ENCODE measurements around the gene EXOC4. TPM values are rescaled to one million over a fixed set of nuclear protein-coding genes. Genes with fewer than 3 reads are reported as not detected.
A peak's percentile ranks its signal among the peaks of the same experiment; 100 is the strongest.

Gene EXOC4
- total and polyA plus RNA-seq, 2 experiments from 2014 or later = 23.9 to 51.7 TPM

- Histone ChIP-seq H3F3A (ENCODE audit: insufficient read depth) (no peaks in the 10 kb centered on the region), H3K4me1 (ENCODE audit: insufficient read depth) (no peaks in the 10 kb centered on the region), H3K79me2 (ENCODE audit: insufficient read depth) (no peaks in the 10 kb centered on the region), H3K9me3 (ENCODE audit: low read depth) (no peaks in the 10 kb centered on the region), H3K9me2 (ENCODE audit: insufficient read depth) (no peaks in the 10 kb centered on the region), H3K36me3 (ENCODE audit: low read depth) (no peaks in the 10 kb centered on the region), H3K4me2 (ENCODE audit: unreplicated experiment) (no peak overlapping the region), H3K27me3 (replicated peaks; ENCODE audit: insufficient read depth) (no peaks in the 10 kb centered on the region), H4K20me1 (ENCODE audit: insufficient read depth) (no peaks in the 10 kb centered on the region), H2AFZ (no peak overlapping the region), H3K9ac (no peak overlapping the region), H3K27ac (no peak overlapping the region), H3K4me3 (no peak overlapping the region)
- TF ChIP-seq EZH2phosphoT487 (IDR thresholded peaks at IDR 0.05; ENCODE audit: insufficient read depth, low read depth) = no peak
- no peak for TF ChIP-seq EZH2 (IDR thresholded peaks at IDR 0.05; ENCODE audit: insufficient read depth, poor library complexity, severe bottlenecking)
- no peak for DNase-seq
- in situ Hi-C loops (cut with MboI) = loop anchor here (25.0 kb wide), 1 partner anchor 525 kb away; no protein-coding TSS in a partner anchor
- WGBS, 2 experiments (ENCODE audit: low coverage in 1 of 2, low lambda C conversion rate in 2 of 2, missing lambda C conversion rate in 2 of 2) = 35 to 44% methylated on average over 3 of the region's 3 CpGs
Measured at GRCh38 chr7:133237545-133237944, 15.3 kb upstream of the EXOC4 start.

GRCh38 chr7:133240302-133240701, 12.6 kb upstream of the EXOC4 start:
- in situ Hi-C loops (cut with MboI) = loop anchor here (25.0 kb wide), 1 partner anchor 528 kb away; no protein-coding TSS in a partner anchor
- no peaks in the 10 kb centered on the region for H3K27me3 ChIP-seq (replicated peaks; ENCODE audit: insufficient read depth)
- H4K20me1 ChIP-seq (ENCODE audit: insufficient read depth) = no peaks in the 10 kb centered on the region
- H3K4me1 ChIP-seq (ENCODE audit: insufficient read depth) = no peaks in the 10 kb centered on the region
- DNase-seq = no peak
- H2AFZ ChIP-seq = no peak overlapping the region
- H3K4me2 ChIP-seq (ENCODE audit: unreplicated experiment) = no peak overlapping the region
- no peaks in the 10 kb centered on the region for H3K79me2 ChIP-seq (ENCODE audit: insufficient read depth)
- no peaks in the 10 kb centered on the region for H3F3A ChIP-seq (ENCODE audit: insufficient read depth)
- no peaks in the 10 kb centered on the region for H3K9me3 ChIP-seq (ENCODE audit: low read depth)
- H3K9ac ChIP-seq = no peak overlapping the region
- 39 to 42% methylated on average over 3 of the region's 3 CpGs for WGBS, 2 experiments (ENCODE audit: low coverage in 1 of 2, low lambda C conversion rate in 2 of 2, missing lambda C conversion rate in 2 of 2)
- no peaks in the 10 kb centered on the region for H3K9me2 ChIP-seq (ENCODE audit: insufficient read depth)
- H3K4me3 ChIP-seq = no peak overlapping the region
- no peaks in the 10 kb centered on the region for H3K36me3 ChIP-seq (ENCODE audit: low read depth)
- H3K27ac ChIP-seq = no peak overlapping the region
- TF ChIP-seq EZH2 (IDR thresholded peaks at IDR 0.05; ENCODE audit: insufficient read depth, poor library complexity, severe bottlenecking) = no peak
- TF ChIP-seq EZH2phosphoT487 (IDR thresholded peaks at IDR 0.05; ENCODE audit: insufficient read depth, low read depth) = no peak

- Histone ChIP-seq H3K27ac (no peak overlapping the region), H4K20me1 (ENCODE audit: insufficient read depth) (no peaks in the 10 kb centered on the region), H3K36me3 (ENCODE audit: low read depth) (no peaks in the 10 kb centered on the region), H3K9ac (no peak overlapping the region), H3F3A (ENCODE audit: insufficient read depth) (no peaks in the 10 kb centered on the region), H3K4me1 (ENCODE audit: insufficient read depth) (no peaks in the 10 kb centered on the region), H3K4me2 (ENCODE audit: unreplicated experiment) (no peak overlapping the region), H3K9me2 (ENCODE audit: insufficient read depth) (no peaks in the 10 kb centered on the region), H3K4me3 (no peak overlapping the region), H3K27me3 (replicated peaks; ENCODE audit: insufficient read depth) (no peaks in the 10 kb centered on the region), H3K79me2 (ENCODE audit: insufficient read depth) (no peaks in the 10 kb centered on the region), H3K9me3 (ENCODE audit: low read depth) (no peaks in the 10 kb centered on the region), H2AFZ (no peak overlapping the region)
- WGBS, 2 experiments (ENCODE audit: low coverage in 1 of 2, low lambda C conversion rate in 2 of 2, missing lambda C conversion rate in 2 of 2) = 62 to 69% methylated on average over 2 of the region's 2 CpGs
- no peak for DNase-seq
- in situ Hi-C loops (cut with MboI) = loop anchor here (25.0 kb wide), 1 partner anchor 534 kb away; no protein-coding TSS in a partner anchor
- TF ChIP-seq EZH2phosphoT487 (IDR thresholded peaks at IDR 0.05; ENCODE audit: insufficient read depth, low read depth) (no peak), EZH2 (IDR thresholded peaks at IDR 0.05; ENCODE audit: insufficient read depth, poor library complexity, severe bottlenecking) (no peak)
Measured at GRCh38 chr7:133246558-133246957, 6.3 kb upstream of the EXOC4 start.

- Histone ChIP-seq H3K9ac (no peak overlapping the region), H3K36me3 (ENCODE audit: low read depth) (no peaks in the 10 kb centered on the region), H2AFZ (no peak overlapping the region), H3K27me3 (replicated peaks; ENCODE audit: insufficient read depth) (no peaks in the 10 kb centered on the region), H4K20me1 (ENCODE audit: insufficient read depth) (no peaks in the 10 kb centered on the region), H3K4me1 (ENCODE audit: insufficient read depth) (no peaks in the 10 kb centered on the region), H3K4me3 (no peak overlapping the region), H3K27ac (no peak overlapping the region), H3K79me2 (ENCODE audit: insufficient read depth) (peaks cover 10% of the 10 kb centered on the region), H3K9me2 (ENCODE audit: insufficient read depth) (no peaks in the 10 kb centered on the region), H3K4me2 (ENCODE audit: unreplicated experiment) (no peak overlapping the region), H3F3A (ENCODE audit: insufficient read depth) (no peaks in the 10 kb centered on the region), H3K9me3 (ENCODE audit: low read depth) (no peaks in the 10 kb centered on the region)
- 77 to 81% methylated on average over 2 of the region's 2 CpGs for WGBS, 2 experiments (ENCODE audit: low coverage in 1 of 2, low lambda C conversion rate in 2 of 2, missing lambda C conversion rate in 2 of 2)
- in situ Hi-C loops (cut with MboI) = loop anchor here (25.0 kb wide), 1 partner anchor 537 kb away; no protein-coding TSS in a partner anchor
- TF ChIP-seq EZH2phosphoT487 (IDR thresholded peaks at IDR 0.05; ENCODE audit: insufficient read depth, low read depth) (no peak), EZH2 (IDR thresholded peaks at IDR 0.05; ENCODE audit: insufficient read depth, poor library complexity, severe bottlenecking) (no peak)
- no peak for DNase-seq
Measured at GRCh38 chr7:133248901-133249300, 4.0 kb upstream of the EXOC4 start.

GRCh38 chr7:133252506-133252857, 396 bp upstream of the EXOC4 start:
- DNase-seq = no peak
- Histone ChIP-seq H3K9ac (no peak overlapping the region), H3K9me2 (ENCODE audit: insufficient read depth) (no peaks in the 10 kb centered on the region), H3K4me1 (ENCODE audit: insufficient read depth) (no peaks in the 10 kb centered on the region), H3K4me2 (ENCODE audit: unreplicated experiment) (peak overlapping the region; percentile 27), H3K27me3 (replicated peaks; ENCODE audit: insufficient read depth) (no peaks in the 10 kb centered on the region), H3K9me3 (ENCODE audit: low read depth) (no peaks in the 10 kb centered on the region), H3F3A (ENCODE audit: insufficient read depth) (no peaks in the 10 kb centered on the region), H3K79me2 (ENCODE audit: insufficient read depth) (peaks cover 46% of the 10 kb centered on the region), H2AFZ (peak overlapping the region; percentile 96), H3K27ac (no peak overlapping the region), H4K20me1 (ENCODE audit: insufficient read depth) (no peaks in the 10 kb centered on the region), H3K4me3 (peak overlapping the region; percentile 98; the same call in 1 of the 2 replicates), H3K36me3 (ENCODE audit: low read depth) (no peaks in the 10 kb centered on the region)
- in situ Hi-C loops (cut with MboI) = no loop called here
- TF ChIP-seq EZH2 (IDR thresholded peaks at IDR 0.05; ENCODE audit: insufficient read depth, poor library complexity, severe bottlenecking) (no peak), EZH2phosphoT487 (IDR thresholded peaks at IDR 0.05; ENCODE audit: insufficient read depth, low read depth) (no peak)
- WGBS, 2 experiments (ENCODE audit: low coverage in 1 of 2, low lambda C conversion rate in 2 of 2, missing lambda C conversion rate in 2 of 2) = 36 to 41% methylated on average over 3 of the region's 3 CpGs
